ENCODE results near the gene TIGD3. TPM values are rescaled to one million over a fixed set of nuclear protein-coding genes. Genes with fewer than 3 reads are reported as not detected.

Gene TIGD3
- total RNA-seq, 4 donors from 2014 or later = 0.27 to 0.67 TPM; not detected in 2

DNA sequence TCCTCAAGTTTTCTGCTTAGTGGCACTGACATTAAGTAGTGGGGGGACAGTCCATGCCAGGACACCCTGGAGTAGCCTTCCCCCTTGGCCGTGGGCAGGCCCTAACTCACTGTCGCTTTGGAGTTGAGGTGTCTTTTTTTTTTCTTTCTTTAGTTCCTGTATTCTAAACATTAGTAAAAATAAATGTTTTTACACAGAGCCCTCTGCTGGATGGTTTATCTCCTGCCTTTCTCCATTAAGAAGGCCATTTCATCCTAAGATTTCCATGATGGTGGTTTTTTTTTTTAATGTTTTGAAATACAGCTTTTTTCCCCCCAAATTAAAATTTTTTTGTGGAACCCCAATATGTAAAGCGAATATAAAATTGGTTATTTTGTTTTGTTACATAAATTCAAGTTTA is 1.8 kb upstream of the TIGD3 start:
- Histone ChIP-seq H3K27me3 (peaks cover 11% of the 10 kb centered on the region), H3K4me1 (peaks cover 0 to 30% (median 18%) of the 10 kb centered on the region in 3 donors), H3K4me3 (no peak overlapping the region), H3K36me3 (peaks cover 3 to 52% of the 10 kb centered on the region in 2 donors), H3K9me3 (no peaks in the 10 kb centered on the region), H3K27ac (no peak overlapping the region)
- TF ChIP-seq POLR2AphosphoS5 (IDR thresholded peaks at IDR 0.05) (no peak), EP300 (IDR thresholded peaks at IDR 0.05) (no peak), POLR2A (IDR thresholded peaks at IDR 0.05) (no peak)
- TF ChIP-seq, protein P1, sequence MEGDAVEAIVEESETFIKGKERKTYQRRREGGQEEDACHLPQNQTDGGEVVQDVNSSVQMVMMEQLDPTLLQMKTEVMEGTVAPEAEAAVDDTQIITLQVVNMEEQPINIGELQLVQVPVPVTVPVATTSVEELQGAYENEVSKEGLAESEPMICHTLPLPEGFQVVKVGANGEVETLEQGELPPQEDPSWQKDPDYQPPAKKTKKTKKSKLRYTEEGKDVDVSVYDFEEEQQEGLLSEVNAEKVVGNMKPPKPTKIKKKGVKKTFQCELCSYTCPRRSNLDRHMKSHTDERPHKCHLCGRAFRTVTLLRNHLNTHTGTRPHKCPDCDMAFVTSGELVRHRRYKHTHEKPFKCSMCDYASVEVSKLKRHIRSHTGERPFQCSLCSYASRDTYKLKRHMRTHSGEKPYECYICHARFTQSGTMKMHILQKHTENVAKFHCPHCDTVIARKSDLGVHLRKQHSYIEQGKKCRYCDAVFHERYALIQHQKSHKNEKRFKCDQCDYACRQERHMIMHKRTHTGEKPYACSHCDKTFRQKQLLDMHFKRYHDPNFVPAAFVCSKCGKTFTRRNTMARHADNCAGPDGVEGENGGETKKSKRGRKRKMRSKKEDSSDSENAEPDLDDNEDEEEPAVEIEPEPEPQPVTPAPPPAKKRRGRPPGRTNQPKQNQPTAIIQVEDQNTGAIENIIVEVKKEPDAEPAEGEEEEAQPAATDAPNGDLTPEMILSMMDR (IDR thresholded peaks at IDR 0.05) = peak in 1 of 4 experiments; percentile 7
- ATAC-seq = no peak
- 47 to 58% methylated on average over 3 of the region's 3 CpGs for WGBS, 2 donors (ENCODE audit: low coverage in 1 of 2)

DNA sequence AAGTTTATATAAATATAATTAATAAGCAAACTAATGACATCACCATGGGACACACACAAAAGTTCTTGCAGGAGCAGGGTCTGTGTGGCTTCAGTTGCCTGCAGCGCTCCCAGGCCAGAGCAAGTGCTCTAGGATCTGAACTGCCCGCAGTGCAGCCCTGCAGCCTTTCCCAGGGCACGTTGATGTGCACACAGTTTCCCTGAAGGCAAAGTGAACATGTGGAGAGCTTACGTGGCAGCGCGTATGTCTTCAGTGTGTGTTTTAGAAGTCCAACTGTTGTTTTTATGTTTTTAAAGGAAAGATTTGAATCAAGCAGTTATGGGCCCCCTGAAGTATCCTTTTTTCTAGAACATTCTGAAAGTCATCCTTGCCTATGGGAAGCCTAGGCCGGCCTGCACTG is 1.2 kb upstream of the TIGD3 start:
- H3K27ac ChIP-seq = peak overlapping the region in 2 of 4 donors; percentile 79 to 84
- TF ChIP-seq EP300 (IDR thresholded peaks at IDR 0.05) (no peak), POLR2AphosphoS5 (IDR thresholded peaks at IDR 0.05) (no peak), POLR2A (IDR thresholded peaks at IDR 0.05) (no peak)
- TF ChIP-seq, protein P1 (IDR thresholded peaks at IDR 0.05) = no peak

DNA sequence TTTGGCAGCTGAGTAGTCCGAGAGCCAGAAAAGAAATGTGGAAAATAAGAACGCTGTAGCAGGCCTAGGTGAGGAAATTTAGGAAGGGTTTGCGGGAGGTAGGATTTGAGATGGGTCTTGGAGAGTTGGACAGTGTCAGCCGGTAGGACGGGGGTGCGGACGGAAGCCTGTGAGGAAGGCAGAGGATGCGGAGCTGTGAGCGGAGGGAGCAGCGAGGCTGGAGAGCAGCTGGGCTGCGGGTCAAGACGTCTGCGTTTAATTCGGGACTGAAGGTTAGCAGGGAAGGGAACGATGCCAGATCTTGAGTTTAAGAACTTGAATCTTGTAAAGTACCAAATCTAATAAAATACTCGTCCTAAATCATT is 669 bp upstream of the TIGD3 start:
- H3K36me3 ChIP-seq = peaks cover 3 to 41% of the 10 kb centered on the region in 2 donors
- TF ChIP-seq POLR2AphosphoS5 (IDR thresholded peaks at IDR 0.05) = peak; percentile 38
- TF ChIP-seq POLR2A (IDR thresholded peaks at IDR 0.05) = no peak
- no peak for TF ChIP-seq EP300 (IDR thresholded peaks at IDR 0.05)
- TF ChIP-seq, protein P1 (IDR thresholded peaks at IDR 0.05) = no peak
- peaks cover 11% of the 10 kb centered on the region for H3K27me3 ChIP-seq
- WGBS, 2 donors (ENCODE audit: low coverage in 1 of 2) = 2 to 5% methylated on average over 15 to 16 of the region's 16 CpGs
- H3K4me1 ChIP-seq = peaks cover 0 to 30% (median 18%) of the 10 kb centered on the region in 3 donors
- ATAC-seq = peak; percentile 1
- peak overlapping the region; percentile 41 to 86 for H3K4me3 ChIP-seq
- peak overlapping the region in 3 of 4 donors; percentile 75 to 84 (median 79) for H3K27ac ChIP-seq
- H3K9me3 ChIP-seq = no peaks in the 10 kb centered on the region

More for the DNA sequence above, 1.2 kb upstream of the TIGD3 start:
- peak overlapping the region in 1 of 2 donors; percentile 86 for H3K4me3 ChIP-seq
- no peak for ATAC-seq
- WGBS, 2 donors (ENCODE audit: low coverage in 1 of 2) = 72 to 73% methylated on average over 7 of the region's 7 CpGs
- peaks cover 11% of the 10 kb centered on the region for H3K27me3 ChIP-seq
- H3K9me3 ChIP-seq = no peaks in the 10 kb centered on the region
- H3K4me1 ChIP-seq = peaks cover 0 to 30% (median 18%) of the 10 kb centered on the region in 3 donors
- H3K36me3 ChIP-seq = peaks cover 3 to 46% of the 10 kb centered on the region in 2 donors

DNA sequence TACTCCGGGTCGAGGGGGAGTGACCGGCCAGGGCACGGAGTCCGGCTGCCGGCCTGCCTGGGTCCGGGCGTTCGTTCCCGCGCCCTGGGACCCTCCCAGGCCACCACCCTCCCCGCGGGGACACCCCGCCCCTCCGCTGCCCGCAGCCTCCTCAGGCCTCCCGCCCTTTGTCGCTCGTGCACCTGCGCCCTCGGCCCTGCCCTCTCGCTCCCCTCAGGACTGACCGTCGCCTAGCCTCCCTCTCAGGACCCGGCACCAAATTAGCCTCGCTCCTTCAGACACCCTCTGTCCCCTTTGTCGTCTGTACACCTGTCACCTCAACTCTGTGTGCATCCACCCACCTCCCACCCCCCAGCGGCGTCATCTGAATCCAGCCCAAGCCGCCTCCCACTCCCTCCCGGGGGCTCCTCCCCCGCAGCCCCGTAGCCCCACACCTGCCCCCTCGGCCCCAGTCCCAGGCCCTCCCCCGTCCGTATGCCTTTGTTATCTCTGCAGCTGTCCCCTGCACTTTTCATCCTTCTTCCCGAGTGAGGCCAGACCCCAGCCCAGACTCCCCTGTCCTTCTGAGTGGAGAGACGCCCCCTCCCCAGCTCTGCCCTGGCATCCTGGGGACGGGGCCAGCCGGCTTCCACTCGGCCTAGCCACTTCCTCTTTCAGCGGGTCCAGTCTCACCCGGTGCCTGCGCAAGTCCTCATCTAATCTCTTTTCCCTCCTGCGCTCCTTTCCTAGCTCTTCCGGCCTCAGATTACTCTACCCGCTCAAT is 643 bp downstream of the TIGD3 start:
- 0% methylated on average over 10 of the region's 47 CpGs; no CpG with 5 or more reads in 1 of the 2 donors for WGBS, 2 donors (ENCODE audit: low coverage in 1 of 2)
- no peak for TF ChIP-seq POLR2AphosphoS5 (IDR thresholded peaks at IDR 0.05)
- no peak for TF ChIP-seq POLR2A (IDR thresholded peaks at IDR 0.05)
- no peak for TF ChIP-seq EP300 (IDR thresholded peaks at IDR 0.05)
- TF ChIP-seq, protein P1 (IDR thresholded peaks at IDR 0.05) = no peak
- H3K27me3 ChIP-seq = peaks cover 11% of the 10 kb centered on the region
- H3K4me3 ChIP-seq = peak overlapping the region; percentile 41 to 86
- H3K4me1 ChIP-seq = peaks cover 0 to 30% (median 18%) of the 10 kb centered on the region in 3 donors
- peaks cover 0 to 28% of the 10 kb centered on the region in 2 donors for H3K36me3 ChIP-seq
- no peaks in the 10 kb centered on the region for H3K9me3 ChIP-seq
- ATAC-seq = no peak
- peak overlapping the region in 3 of 4 donors; percentile 43 to 84 (median 79) for H3K27ac ChIP-seq

Measured in gastroesophageal sphincter (tissue), 4 donors.